Tibial nerve (tissue), 4 donors: ENCODE measurements around the gene USP24. TPM values are rescaled to one million over a fixed set of nuclear protein-coding genes. Genes with fewer than 3 reads are reported as not detected.
A peak's percentile ranks its signal among the peaks of the same experiment; 100 is the strongest.

Experiments used
- DNase-seq, 2 donors: peaks; one replicate each; pipeline ENCODE4 v3.0.0-alpha.2; 2019; ENCODE audit warnings: low spot score in 2 of 2
- H3K27ac ChIP-seq, 4 donors: fragments of 200-600 bp; sonication (generic) in 3 of 4; one replicate each; pipeline ENCODE4 v1.5.1; 2017 to 2019; ENCODE audit warnings: mild to moderate bottlenecking in 1 of 4
- H3K27me3 ChIP-seq, 2 donors: fragments of 200-600 bp; sonication (generic) in 1 of 2; one replicate each; pipeline versions ENCODE4 v1.5.1 to v1.6.0; 2017 to 2019
- H3K36me3 ChIP-seq, 3 donors: fragments of 200-600 bp; sonication (generic); one replicate each; pipeline ENCODE4 v1.5.1; 2018 to 2019
- H3K4me1 ChIP-seq, 4 donors: fragments of 200-600 bp; sonication (generic) in 3 of 4; one replicate each; pipeline ENCODE4 v1.5.1; 2017 to 2019
- H3K4me3 ChIP-seq, 4 donors: fragments of 200-600 bp; sonication (generic) in 3 of 4; one replicate each; pipeline ENCODE4 v1.5.1; 2017 to 2019; ENCODE audit warnings: mild to moderate bottlenecking in 1 of 4, moderate library complexity in 1 of 4
- H3K9me3 ChIP-seq, 4 donors: fragments of 200-600 bp; sonication (generic) in 3 of 4; one replicate each; pipeline ENCODE4 v1.5.1; 2017 to 2019
- EP300 ChIP-seq, 2 donors: sonication (generic); formaldehyde crosslinking; IDR thresholded peaks; one replicate each; pipeline ENCODE4 v1.6.1; 2017; ENCODE audit warnings: antibody characterized with exemption in 2 of 2, mild to moderate bottlenecking in 1 of 2
- POLR2A ChIP-seq, 2 donors: fragments of 450-650 bp; IDR thresholded peaks; one replicate each; pipeline ENCODE4 v1.6.1; 2017; ENCODE audit warnings: antibody characterized with exemption in 2 of 2, mild to moderate bottlenecking in 2 of 2, moderate library complexity in 2 of 2
- WGBS, 2 donors: methylation state at CpG; one replicate each; pipeline ENCODE4 v1.1.5; 2018; 5-methylcytosine and 5-hydroxymethylcytosine counted together
- total RNA-seq, 4 donors: library from RNA; depleted of rRNA; stranded (reverse); fragments of >200 nt; gene quantifications; one replicate each; pipeline ENCODE4 v1.1.0, GENCODE V29; 2016
- TF ChIP-seq, protein P1 (sequence below), 5 experiments: fragments of 200-600 bp in 3 of 5; fragments of 450-650 bp in 2 of 5; sonication (generic) in 3 of 5; IDR thresholded peaks; one replicate each; pipeline ENCODE4 v1.5.1; 2016 to 2019; ENCODE audit warnings: antibody characterized with exemption in 5 of 5, mild to moderate bottlenecking in 3 of 5, moderate library complexity in 2 of 5

The USP24 gene
- total RNA-seq, 4 donors from 2014 or later = 46.8 to 63.8 (median 55.7) TPM

DNA sequence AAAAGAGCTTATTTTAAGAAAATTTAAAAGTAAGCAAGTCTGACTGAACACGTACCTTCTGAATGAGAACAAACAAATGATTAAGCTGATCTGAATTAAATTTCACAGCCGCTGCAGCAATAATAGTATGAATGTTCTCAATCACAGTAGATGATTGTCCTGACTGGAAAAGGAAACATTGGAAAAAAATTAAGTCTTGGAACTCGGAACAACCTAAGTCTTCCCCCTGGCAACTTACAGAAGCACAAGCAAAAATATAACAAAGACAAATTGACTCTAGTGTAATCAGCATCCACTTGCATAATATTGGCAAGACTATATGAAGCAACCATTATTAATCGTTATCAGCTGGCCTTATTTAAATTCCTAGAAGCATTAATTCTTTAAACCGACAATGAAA, 60.5 kb downstream of the USP24 start:
- TF ChIP-seq, protein P1, sequence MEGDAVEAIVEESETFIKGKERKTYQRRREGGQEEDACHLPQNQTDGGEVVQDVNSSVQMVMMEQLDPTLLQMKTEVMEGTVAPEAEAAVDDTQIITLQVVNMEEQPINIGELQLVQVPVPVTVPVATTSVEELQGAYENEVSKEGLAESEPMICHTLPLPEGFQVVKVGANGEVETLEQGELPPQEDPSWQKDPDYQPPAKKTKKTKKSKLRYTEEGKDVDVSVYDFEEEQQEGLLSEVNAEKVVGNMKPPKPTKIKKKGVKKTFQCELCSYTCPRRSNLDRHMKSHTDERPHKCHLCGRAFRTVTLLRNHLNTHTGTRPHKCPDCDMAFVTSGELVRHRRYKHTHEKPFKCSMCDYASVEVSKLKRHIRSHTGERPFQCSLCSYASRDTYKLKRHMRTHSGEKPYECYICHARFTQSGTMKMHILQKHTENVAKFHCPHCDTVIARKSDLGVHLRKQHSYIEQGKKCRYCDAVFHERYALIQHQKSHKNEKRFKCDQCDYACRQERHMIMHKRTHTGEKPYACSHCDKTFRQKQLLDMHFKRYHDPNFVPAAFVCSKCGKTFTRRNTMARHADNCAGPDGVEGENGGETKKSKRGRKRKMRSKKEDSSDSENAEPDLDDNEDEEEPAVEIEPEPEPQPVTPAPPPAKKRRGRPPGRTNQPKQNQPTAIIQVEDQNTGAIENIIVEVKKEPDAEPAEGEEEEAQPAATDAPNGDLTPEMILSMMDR (IDR thresholded peaks at IDR 0.05) = no peak
- TF ChIP-seq POLR2A (IDR thresholded peaks at IDR 0.05) (no peak), EP300 (IDR thresholded peaks at IDR 0.05) (no peak)
- WGBS, 2 donors = 45 to 46% methylated on average over 5 of the region's 5 CpGs

DNA sequence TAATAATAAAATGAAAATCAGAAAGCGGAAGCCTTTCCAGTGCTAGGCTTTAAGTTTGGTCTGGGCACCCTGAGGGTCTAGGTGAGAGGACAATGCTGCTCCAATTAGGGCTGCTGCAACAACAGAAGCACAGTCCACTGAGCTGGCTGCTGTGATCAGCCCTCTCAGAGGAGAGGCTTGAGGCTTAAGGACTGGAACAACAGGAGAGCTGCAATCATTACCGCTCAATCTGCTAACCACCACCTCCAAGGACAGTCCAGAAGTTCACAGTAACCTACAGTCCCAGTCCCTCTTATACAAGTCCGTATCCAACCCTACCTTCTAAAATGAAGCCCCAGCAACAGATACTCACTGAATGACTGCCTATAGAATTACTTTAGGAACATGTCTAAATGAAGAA, 62.1 kb downstream of the USP24 start:
- WGBS, 2 donors = 92 to 98% methylated on average over 3 of the region's 3 CpGs
- H3K36me3 ChIP-seq = peaks cover 0 to 43% (median 0%) of the 10 kb centered on the region in 3 donors
- TF ChIP-seq EP300 (IDR thresholded peaks at IDR 0.05) (no peak), POLR2A (IDR thresholded peaks at IDR 0.05) (no peak)
- TF ChIP-seq, protein P1 (IDR thresholded peaks at IDR 0.05) = no peak
- H3K4me1 ChIP-seq = peaks cover 0 to 30% (median 3%) of the 10 kb centered on the region in 4 donors
- DNase-seq = no peak
- no peak overlapping the region for H3K27ac ChIP-seq
- H3K4me3 ChIP-seq = no peak overlapping the region
- no peaks in the 10 kb centered on the region for H3K27me3 ChIP-seq
- no peaks in the 10 kb centered on the region for H3K9me3 ChIP-seq

More for the DNA sequence above, 60.5 kb downstream of the USP24 start:
- Histone ChIP-seq H3K27ac (peak overlapping the region in 2 of 4 donors; percentile 43 to 44), H3K27me3 (no peaks in the 10 kb centered on the region), H3K9me3 (no peaks in the 10 kb centered on the region), H3K4me1 (peaks cover 0 to 30% (median 3%) of the 10 kb centered on the region in 4 donors), H3K4me3 (no peak overlapping the region), H3K36me3 (peaks cover 0 to 55% (median 10%) of the 10 kb centered on the region in 3 donors)
- no peak for DNase-seq

DNA sequence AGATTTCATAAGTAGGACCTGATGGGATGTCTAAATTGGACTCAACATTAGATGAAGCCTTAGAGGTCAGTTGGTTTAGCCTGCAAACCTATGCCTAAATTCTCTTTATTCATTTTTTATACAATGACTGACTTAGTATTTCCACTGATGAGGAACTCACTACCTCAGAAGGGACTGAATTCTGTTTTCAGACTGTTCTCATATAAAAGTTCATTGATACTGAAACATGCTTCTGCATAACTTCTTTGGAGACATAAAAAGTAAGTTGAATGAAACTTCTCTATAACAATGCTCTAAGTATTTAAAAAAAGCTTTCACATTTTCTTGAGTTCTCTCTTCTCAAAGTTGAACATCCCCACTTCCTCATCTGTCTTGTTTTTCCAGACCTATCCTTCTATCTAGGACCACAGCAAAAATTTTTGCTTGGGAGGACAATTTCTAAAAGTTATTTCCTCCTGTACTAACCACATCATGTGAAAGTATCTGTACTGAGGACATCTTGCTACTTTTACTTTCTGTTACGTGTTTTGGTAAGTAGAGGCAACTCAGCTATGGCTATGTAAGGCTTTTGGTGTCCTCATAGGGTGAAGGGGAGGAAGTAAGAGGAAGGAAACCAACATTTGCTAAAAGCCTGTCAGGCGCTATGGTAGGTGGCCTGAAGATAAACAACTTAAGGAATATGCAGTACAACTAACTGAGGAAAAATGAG, 64.1 kb downstream of the USP24 start:
- H3K9me3 ChIP-seq = no peaks in the 10 kb centered on the region
- H3K27me3 ChIP-seq = no peaks in the 10 kb centered on the region
- H3K4me3 ChIP-seq = no peak overlapping the region
- H3K4me1 ChIP-seq = peaks cover 0 to 33% (median 3%) of the 10 kb centered on the region in 4 donors
- no peak for DNase-seq
- peak overlapping the region in 2 of 4 donors; percentile 17 to 69 for H3K27ac ChIP-seq
- H3K36me3 ChIP-seq = peaks cover 0 to 39% (median 0%) of the 10 kb centered on the region in 3 donors
- TF ChIP-seq EP300 (IDR thresholded peaks at IDR 0.05) (peak in 1 of 2 donors; percentile 74), POLR2A (IDR thresholded peaks at IDR 0.05) (no peak)
- TF ChIP-seq, protein P1 (IDR thresholded peaks at IDR 0.05) = no peak
- 75 to 94% methylated on average over 2 of the region's 2 CpGs for WGBS, 2 donors

DNA sequence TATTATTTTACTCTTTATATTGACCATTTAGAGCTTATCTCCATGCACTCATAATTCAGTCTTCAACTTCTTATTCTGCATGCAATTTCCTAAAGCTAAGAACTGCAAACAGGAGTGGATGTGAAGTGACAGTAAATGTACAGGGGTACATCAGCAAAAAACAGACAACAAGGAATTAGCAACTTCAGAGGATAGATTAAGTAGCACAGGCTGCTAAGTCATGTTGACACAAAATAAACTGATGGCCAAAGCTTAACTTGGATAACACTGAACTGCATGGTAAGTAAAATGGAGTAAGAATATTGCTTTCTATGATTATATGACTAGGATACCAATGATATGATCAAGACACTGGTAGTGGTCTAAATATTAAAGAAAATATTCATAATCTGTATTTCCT, 66.5 kb downstream of the USP24 start:
- Histone ChIP-seq H3K27ac (no peak overlapping the region), H3K9me3 (no peaks in the 10 kb centered on the region), H3K36me3 (peaks cover 0 to 44% (median 0%) of the 10 kb centered on the region in 3 donors), H3K4me1 (peaks cover 0 to 13% (median 3%) of the 10 kb centered on the region in 4 donors), H3K27me3 (no peaks in the 10 kb centered on the region), H3K4me3 (no peak overlapping the region)
- DNase-seq = no peak
- no peak for TF ChIP-seq POLR2A (IDR thresholded peaks at IDR 0.05)
- TF ChIP-seq, protein P1 (IDR thresholded peaks at IDR 0.05) = no peak
- TF ChIP-seq EP300 (IDR thresholded peaks at IDR 0.05) = no peak

DNA sequence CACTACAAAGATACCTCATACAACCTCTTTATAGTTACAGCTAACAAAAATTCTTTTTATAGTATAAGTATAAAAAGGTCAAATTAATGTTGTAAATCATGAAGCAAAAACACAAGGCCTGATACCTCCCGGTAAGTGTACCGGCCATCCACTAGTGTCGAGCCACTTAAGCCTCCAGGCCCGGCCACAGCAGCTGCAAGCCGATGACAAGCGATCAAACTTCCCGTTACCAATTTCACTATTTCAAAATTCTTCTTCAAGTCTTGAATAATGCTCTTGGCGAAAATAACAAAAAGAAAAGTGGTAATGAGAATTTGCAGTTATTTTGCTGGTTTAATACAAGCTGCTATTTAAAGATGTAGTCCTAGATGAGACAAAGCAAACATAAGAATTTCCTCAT, 67.6 kb downstream of the USP24 start:
- H3K9me3 ChIP-seq = no peaks in the 10 kb centered on the region
- H3K4me1 ChIP-seq = peaks cover 0 to 10% (median 3%) of the 10 kb centered on the region in 4 donors
- 81 to 87% methylated on average over 8 of the region's 8 CpGs for WGBS, 2 donors
- H3K27me3 ChIP-seq = no peaks in the 10 kb centered on the region
- peaks cover 0 to 54% (median 0%) of the 10 kb centered on the region in 3 donors for H3K36me3 ChIP-seq
- no peak overlapping the region for H3K4me3 ChIP-seq
- H3K27ac ChIP-seq = no peak overlapping the region
- no peak for DNase-seq
- TF ChIP-seq POLR2A (IDR thresholded peaks at IDR 0.05) (no peak), EP300 (IDR thresholded peaks at IDR 0.05) (no peak)
- TF ChIP-seq, protein P1 (IDR thresholded peaks at IDR 0.05) = no peak
